Measurements from ENCODE around the gene GART.

The GART gene

DNA sequence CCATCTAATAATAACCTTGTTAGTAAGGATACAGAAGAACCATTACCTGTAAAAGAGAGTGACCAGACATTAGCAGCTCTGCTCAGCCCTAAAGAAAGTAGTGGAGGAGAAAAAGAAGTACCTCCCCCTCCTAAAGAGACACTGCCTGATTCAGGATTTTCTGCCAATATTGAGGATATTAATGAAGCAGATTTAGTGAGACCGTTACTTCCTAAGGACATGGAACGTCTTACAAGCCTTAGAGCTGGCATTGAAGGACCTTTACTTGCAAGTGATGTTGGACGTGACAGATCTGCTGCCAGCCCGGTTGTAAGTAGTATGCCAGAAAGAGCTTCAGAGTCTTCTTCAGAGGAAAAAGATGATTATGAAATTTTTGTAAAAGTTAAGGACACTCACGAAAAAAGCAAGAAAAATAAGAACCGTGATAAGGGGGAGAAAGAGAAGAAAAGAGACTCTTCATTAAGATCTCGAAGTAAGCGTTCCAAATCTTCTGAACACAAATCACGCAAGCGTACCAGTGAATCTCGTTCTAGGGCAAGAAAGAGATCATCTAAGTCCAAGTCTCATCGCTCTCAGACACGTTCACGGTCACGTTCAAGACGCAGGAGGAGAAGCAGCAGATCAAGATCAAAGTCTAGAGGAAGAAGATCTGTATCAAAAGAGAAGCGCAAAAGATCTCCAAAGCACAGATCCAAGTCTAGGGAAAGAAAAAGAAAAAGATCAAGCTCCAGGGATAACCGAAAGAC, 12.5 kb upstream of the GART start:
- no peak for DNase-seq (ENCODE audit: low read depth in 2 of 2)

- no peak for DNase-seq (ENCODE audit: low read depth in 2 of 2)
Measured at GRCh38 chr21:33552999-33553598, 11.2 kb upstream of the GART start.

- DNase-seq (ENCODE audit: low read depth in 2 of 2): no peak
Measured at GRCh38 chr21:33552093-33552998, 10.4 kb upstream of the GART start.

- no peak for DNase-seq (ENCODE audit: low read depth in 2 of 2)
Measured at GRCh38 chr21:33551664-33552063, 9.7 kb upstream of the GART start.

DNA sequence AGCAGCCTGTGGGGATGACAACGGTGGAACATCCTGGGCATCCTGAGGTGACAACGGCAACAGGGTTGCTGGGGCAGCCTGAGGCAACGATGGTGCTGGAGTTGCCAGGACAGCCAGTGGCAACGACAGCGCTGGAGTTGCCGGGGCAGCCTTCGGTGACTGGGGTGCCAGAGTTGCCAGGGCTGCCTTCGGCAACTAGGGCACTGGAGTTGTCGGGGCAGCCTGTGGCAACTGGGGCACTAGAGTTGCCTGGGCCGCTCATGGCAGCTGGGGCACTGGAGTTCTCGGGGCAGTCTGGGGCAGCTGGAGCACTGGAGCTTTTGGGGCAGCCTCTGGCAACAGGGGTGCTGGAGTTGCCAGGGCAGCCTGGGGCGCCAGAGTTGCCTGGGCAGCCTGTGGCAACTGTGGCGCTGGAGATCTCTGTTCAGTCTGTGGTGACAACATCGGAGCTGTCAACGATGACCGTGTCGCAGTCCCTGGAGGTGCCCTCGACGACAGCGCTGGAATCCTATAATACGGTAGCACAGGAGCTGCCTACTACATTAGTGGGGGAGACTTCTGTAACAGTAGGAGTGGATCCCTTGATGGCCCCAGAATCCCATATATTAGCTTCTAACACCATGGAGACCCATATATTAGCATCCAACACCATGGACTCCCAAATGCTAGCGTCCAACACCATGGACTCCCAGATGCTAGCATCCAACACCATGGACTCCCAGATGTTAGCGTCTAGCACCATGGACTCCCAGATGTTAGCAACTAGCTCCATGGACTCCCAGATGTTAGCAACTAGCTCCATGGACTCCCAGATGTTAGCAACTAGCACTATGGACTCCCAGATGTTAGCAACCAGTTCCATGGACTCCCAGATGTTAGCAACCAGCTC, 9.1 kb upstream of the GART start:
- DNase-seq (ENCODE audit: low read depth in 2 of 2): no peak

GRCh38 chr21:33549848-33550771, 8.2 kb upstream of the GART start:
- no peak for DNase-seq (ENCODE audit: low read depth in 2 of 2)

DNA sequence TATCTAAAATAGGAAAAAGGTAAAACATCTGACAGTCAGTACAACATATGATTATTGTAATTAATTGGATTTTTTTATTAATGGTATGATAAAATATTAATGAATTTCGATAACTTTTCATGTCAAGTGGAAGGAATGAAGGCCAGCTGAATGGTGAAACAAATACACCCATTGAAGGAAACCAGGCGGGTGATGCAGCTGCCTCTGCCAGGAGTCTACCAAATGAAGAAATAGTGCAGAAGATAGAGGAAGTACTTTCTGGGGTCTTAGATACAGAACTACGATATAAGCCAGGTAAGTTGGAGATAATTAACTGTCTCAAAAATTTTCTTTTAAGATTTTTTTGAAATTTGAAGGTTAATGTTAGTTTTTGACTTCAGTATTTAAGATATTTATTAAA, 4.2 kb upstream of the GART start:
- no peak for DNase-seq (ENCODE audit: low read depth in 2 of 2)

DNA sequence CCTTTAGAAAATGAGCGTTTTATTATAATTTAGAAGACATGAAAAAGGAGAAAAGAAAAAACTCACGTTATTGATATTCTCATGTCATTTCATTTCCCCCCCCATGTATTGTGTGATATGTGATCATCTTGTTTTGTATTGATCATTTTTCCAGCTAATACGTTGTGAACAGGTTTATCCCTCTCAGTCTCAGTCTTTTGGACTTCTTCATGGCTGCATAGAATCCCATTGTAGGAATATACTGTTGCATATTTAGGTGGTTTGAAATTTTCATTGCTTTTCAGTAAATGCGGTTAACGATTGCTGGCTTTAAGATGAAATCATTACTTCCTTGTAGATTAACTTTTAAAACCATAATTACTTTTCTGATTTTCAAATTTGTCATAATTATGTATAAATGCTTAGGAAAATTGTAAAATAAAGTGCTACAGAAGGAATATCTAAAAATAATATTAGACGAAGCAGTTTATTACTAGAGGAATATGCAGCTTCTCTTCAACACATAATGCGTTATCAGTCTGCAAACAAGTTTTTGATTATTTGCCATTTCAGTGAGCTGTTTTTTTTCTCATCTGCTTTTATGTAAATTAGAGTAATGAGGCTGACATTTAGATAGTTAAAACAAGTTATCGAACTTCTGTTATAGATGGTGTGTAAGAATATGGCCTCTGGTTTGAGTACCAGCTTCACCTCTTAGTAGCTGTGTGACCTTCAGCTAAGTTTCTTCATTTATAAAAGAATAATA, 2.7 kb upstream of the GART start:
- DNase-seq (ENCODE audit: low read depth in 2 of 2): no peak

DNA sequence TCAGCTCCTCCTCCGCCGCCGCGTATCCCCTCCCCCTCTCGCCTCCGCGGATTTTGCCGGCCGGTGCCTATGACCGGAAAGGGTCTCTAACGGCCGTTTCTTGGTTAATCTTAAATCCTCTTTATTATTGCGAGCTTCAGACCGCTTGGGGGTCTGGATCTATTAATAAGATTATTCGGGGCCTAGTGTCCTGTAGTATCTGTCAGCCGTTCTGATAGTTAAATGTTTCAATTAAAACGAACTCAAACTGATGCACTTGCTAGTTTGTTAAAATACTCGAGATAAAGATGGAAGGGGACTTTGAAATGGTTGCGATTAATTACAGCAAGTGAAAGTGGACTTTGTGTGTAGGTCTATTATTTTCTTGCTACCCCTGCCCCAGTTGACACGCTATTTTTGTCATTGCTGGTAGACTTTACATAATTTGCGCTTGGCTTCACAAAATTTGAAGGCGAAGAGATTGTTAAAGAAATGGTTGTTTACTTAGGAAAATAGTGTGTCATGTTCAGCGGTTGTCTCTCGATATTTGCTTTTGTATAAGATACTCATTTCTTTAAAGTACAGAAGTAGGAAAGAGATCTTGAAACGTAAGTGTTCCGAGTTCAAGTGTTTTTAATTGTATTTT, 1.7 kb upstream of the GART start:
- DNase-seq (ENCODE audit: low read depth in 2 of 2): peak; percentile 37 to 47

DNA sequence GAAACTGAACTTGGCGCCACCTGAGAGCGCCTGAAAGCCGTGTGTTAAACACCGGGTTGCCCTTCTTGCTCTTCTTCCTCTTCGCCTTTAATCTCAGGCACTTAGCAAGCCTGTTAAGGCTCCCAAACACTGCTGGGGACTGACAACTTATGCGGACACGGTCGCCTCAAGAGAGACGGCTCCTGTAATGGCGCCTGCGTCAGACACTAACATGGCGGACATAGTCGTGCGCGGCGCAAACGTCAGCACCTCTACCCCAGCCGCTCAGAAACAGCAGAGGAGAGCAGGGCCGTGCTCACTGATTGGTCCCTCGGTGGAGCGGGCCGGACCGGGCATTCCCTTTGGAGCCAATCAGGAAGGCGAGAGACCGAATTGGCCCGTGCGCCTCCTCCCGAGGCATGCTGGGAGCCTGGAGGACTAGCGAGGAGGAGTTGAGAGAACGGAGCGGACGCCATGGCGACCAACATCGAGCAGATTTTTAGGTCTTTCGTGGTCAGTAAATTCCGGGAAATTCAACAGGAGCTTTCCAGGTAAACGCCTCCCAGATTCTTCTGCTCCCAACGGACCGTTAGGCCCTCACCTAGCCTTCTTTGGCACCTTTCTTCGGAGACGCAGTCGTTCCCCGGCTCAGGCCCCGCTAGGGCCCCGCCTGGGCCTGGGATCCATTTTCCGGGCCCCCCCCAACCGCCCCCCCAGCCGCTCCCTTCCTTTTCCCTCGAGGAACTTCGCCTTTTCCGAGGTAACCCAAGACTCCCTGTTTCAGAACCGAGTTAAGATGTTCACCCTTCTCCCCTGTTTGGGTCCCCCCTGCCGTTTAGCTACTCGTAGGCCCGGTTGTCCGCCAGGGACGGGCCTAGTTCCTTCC, 955 bp upstream of the GART start, which contains the start of gene SON:
TSS of gene SON (plus strand) at position 399 of the 865 bp plus-strand sequence. CDS start at position 454, 55 bp downstream.
- peak; percentile 92 to 93 for DNase-seq (ENCODE audit: low read depth in 2 of 2)

DNA sequence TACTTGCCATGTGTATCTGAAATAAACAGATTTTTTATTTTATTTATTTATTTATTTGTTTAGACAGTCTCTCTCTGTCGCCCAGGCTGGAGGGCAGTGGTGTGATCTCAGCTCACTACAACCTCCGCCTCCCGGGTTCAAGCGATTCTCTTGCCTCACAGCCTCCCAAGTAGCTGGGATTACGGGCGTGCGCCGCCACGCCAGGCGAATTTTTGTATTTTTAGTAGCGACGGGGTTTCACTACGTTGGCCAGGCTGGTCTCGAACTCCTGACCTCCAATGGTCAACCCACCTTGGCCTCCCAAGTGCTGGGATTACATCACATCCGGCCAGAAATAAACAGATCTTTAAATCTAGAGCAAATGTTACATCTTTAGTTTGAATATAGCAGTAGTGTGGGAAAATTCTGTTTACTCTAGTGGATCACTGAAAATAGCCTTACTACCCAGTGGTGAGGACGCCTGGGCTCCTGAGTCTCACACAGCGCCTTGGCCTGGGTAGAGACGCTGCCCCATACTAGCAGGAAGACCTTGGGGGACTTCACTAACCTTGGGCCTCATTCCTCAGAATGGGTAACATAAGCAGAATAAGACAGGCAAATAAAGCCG, 709 bp downstream of the GART start:
- DNase-seq (ENCODE audit: low read depth in 2 of 2): no peak

DNA sequence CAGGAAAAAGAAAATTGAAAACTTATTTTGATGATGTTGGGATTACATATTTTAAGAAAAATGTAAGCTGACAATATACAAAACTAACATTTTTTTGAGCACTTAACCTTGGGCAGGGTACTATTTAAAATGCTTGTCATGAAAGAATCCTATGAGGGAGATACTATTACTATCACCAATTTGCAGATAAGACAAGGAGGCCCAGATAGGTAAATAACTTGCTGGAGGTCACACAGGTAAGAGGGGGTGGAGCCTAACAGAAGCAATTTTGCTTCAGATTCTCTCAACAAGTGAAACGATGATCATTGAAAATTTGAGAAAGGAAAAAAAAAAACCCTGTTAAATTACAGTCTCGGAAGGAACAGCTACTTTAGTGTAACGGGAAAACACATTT, 1.2 kb downstream of the GART start:
- no peak for DNase-seq (ENCODE audit: low read depth in 2 of 2)

GRCh38 chr21:33539616-33540015, 2.3 kb downstream of the GART start:
- no peak for DNase-seq (ENCODE audit: low read depth in 2 of 2)

DNA sequence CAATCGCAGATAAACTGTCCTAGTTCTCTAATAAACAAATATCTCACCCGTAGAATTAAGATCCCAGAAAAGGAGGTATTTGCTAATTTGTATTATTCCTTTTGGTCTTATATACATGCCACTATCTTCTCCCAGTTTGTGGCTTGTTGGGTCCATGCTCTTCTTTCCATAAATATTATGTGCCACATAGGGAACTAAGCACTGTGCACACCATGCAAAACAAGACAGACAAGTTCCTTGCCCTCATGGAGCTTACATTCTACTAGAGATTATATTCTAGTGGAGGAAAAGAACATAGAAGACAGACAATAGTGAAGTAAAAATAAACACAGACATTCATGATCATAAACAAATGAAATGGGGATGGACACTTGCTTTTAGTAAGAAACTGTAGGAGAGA, 4.7 kb downstream of the GART start:
- no peak for DNase-seq (ENCODE audit: low read depth in 2 of 2)

GRCh38 chr21:33531007-33531406, 10.9 kb downstream of the GART start:
- no peak for DNase-seq (ENCODE audit: low read depth in 2 of 2)

DNA sequence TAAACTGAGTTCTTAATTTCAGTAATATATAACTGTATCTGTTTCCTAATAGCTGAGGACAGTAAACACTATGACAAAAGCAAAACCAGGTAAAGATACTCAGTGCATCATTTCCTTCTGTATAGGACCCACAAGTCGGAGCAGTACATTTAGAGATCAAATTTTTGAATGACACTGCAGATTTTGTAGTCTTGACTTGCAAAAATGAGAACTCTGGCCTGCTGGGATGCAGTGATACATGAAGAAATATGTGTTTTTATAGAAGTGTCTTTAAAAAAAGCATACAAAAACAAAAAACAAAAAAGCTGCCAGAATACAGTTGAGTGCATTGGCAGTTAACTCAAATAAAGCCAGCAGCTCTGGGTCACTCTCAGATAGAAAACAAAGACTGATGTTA, 19.0 kb downstream of the GART start:
- no peak for DNase-seq (ENCODE audit: low read depth in 2 of 2)

DNA sequence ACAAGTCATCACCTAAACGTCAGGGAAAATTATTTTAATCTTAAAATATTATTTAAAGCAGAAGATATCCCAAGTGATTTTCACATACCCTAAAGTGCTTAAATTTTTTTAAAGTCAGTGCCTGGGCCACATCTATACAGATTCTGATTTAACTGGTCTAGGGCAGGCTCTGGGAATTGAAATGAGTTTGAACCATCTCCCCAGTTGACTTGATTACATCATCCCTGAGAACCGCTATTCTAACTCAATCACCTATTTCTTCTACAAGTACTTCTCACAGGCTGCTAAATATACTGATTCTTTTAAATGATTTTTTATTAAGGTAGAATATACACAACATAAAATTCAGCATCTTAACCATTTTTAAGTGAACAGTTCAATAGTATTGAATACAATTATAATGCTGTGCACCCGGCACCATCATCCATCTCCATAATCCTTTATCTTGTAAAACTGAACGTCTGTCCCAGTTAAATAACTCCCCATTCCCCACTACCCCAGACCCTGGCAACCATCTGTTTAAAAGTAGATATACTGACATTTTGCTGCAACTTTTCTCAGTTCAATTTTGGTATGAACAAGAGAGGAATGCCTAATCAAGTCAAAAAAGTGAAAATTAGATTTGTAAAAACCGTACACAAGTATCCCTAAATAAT, 19.5 kb downstream of the GART start:
- DNase-seq (ENCODE audit: low read depth in 2 of 2): no peak
